Calu3 (cell line): ENCODE measurements around the gene NAAA. TPM values are rescaled to one million over a fixed set of nuclear protein-coding genes. Genes with fewer than 3 reads are reported as not detected.

ENCODE experiments used
- BruUV-seq: library from RNA; stranded (reverse); fragments of 400-500 nt; replicated peaks from 2 replicates; lab custom pipeline; 2021; lab: Mats Ljungman, UMichigan
- CTCF ChIA-PET: fragments of 300-600 bp; sonication (Branson Sonifier 250); formaldehyde crosslinking; loops from one replicate; lab custom pipeline; 2022; ENCODE audit warnings: antibody characterized with exemption; lab: Charles Lee
- DNase-seq: peaks from one replicate; pipeline ENCODE4 v3.0.0; 2022
- H3K27ac Mint-ChIP-seq: one replicate; pipeline ENCODE4 v1.8.0; 2022; ENCODE audit warnings: mixed read lengths; ENCODE audit not compliant: unreplicated experiment
- H3K27me3 Mint-ChIP-seq: one replicate; pipeline ENCODE4 v1.8.0; 2022; ENCODE audit warnings: mixed read lengths; ENCODE audit not compliant: unreplicated experiment
- H3K36me3 Mint-ChIP-seq: one replicate; pipeline ENCODE4 v1.8.0; 2022; ENCODE audit warnings: mild to moderate bottlenecking, moderate library complexity, mixed read lengths; ENCODE audit not compliant: insufficient read depth, unreplicated experiment
- H3K4me1 Mint-ChIP-seq: one replicate; pipeline ENCODE4 v1.8.0; 2022; ENCODE audit warnings: mild to moderate bottlenecking, low read depth, mixed read lengths; ENCODE audit not compliant: unreplicated experiment
- H3K4me3 Mint-ChIP-seq: one replicate; pipeline ENCODE4 v1.8.0; 2022; ENCODE audit warnings: mild to moderate bottlenecking, low read depth, moderate library complexity, mixed read lengths; ENCODE audit not compliant: unreplicated experiment
- H3K9me3 Mint-ChIP-seq: one replicate; pipeline ENCODE4 v1.8.0; 2022; ENCODE audit warnings: low read depth, mixed read lengths; ENCODE audit not compliant: unreplicated experiment
- CTCF ChIP-seq: fragments of 200-600 bp; IDR thresholded peaks from one replicate; pipeline ENCODE4 v1.8.0; 2022; ENCODE audit warnings: antibody characterized with exemption; ENCODE audit not compliant: unreplicated experiment
- intact Hi-C: fragments of 100-400 bp; cut with micrococcal nuclease; formaldehyde crosslinking; loops from one replicate; pipeline ENCODE4 v1.10.0; 2022; ENCODE audit not compliant: unreplicated experiment
- total RNA-seq: library from RNA; stranded (reverse); gene quantifications from 2 replicates; pipeline ENCODE4 v1.2.3, GENCODE V29; 2022

The NAAA gene
- total RNA-seq, 1 experiment from 2014 or later = 6.2 TPM

- no peak for TF ChIP-seq CTCF
- DNase-seq = no peak
- Mint-ChIP-seq H3K36me3 (no peaks in the 10 kb centered on the region), H3K4me3 (no peak overlapping the region), H3K4me1 (no peaks in the 10 kb centered on the region), H3K9me3 (no peaks in the 10 kb centered on the region), H3K27me3 (peaks cover 18% of the 10 kb centered on the region), H3K27ac (no peak overlapping the region)
- no TSS peak for BruUV-seq
- intact Hi-C loops = no loop called here
- CTCF ChIA-PET = interaction anchor here (0.6 kb wide), 1 partner anchor 272 kb away, joined by 4 read pairs; no protein-coding TSS in a partner anchor
Observed at GRCh38 chr4:75876218-75876617, 64.6 kb downstream of the NAAA start.

- no peaks in the 10 kb centered on the region for H3K9me3 Mint-ChIP-seq
- TF ChIP-seq CTCF = no peak
- H3K36me3 Mint-ChIP-seq = no peaks in the 10 kb centered on the region
- H3K27me3 Mint-ChIP-seq = no peaks in the 10 kb centered on the region
- no TSS peak for BruUV-seq
- no peak for DNase-seq
- intact Hi-C loops = no loop called here
- no peak overlapping the region for H3K27ac Mint-ChIP-seq
- H3K4me3 Mint-ChIP-seq = no peak overlapping the region
- CTCF ChIA-PET = no interaction called here
- H3K4me1 Mint-ChIP-seq = no peaks in the 10 kb centered on the region
Observed at GRCh38 chr4:75869100-75869499, 71.7 kb downstream of the NAAA start.

DNA sequence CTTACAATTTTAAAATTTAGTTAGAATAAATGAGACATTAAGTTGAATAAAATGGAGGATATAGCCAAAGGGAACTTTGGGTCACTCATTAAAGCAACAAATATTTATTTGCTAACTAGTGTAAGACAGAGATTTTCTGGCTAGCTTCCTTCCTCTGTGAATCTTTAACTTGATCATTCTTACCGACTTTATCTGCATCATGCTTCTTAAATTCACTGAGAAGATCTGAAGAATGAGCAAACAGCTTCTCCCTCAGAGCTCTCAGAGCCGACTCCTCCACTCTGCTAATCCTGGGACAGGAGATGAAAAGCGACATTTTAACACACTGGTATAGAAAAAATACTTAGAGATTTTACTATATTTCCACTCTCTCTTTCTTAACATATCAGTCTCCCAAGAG lies 73.7 kb downstream of the NAAA start:
- CTCF ChIA-PET = interaction anchor here (0.6 kb wide), 1 partner anchor 23 kb away, joined by 4 read pairs; no protein-coding TSS in a partner anchor
- Mint-ChIP-seq H3K9me3 (no peaks in the 10 kb centered on the region), H3K4me3 (no peak overlapping the region), H3K36me3 (no peaks in the 10 kb centered on the region), H3K27ac (no peak overlapping the region), H3K4me1 (no peaks in the 10 kb centered on the region), H3K27me3 (no peaks in the 10 kb centered on the region)
- intact Hi-C loops = no loop called here
- TF ChIP-seq CTCF = no peak
- no peak for DNase-seq
- BruUV-seq = no TSS peak

Other genes starting within 250 kb of the NAAA start
- gene USO1, start 216.4 kb downstream of the NAAA start, total RNA-seq = 45.2 and 45.4 TPM in 2 replicates
- not detected in 2 replicates for gene PPEF2, start 38.6 kb downstream of the NAAA start, total RNA-seq
- 28.5 and 37.4 TPM in 2 replicates for gene SDAD1, start 49.9 kb upstream of the NAAA start, total RNA-seq
- not detected in 2 replicates for gene CXCL9, start 66.5 kb upstream of the NAAA start, total RNA-seq
- 6.7 and 21.6 TPM in 2 replicates for gene CXCL10, start 82.5 kb upstream of the NAAA start, total RNA-seq
- gene CXCL11, start 95.1 kb upstream of the NAAA start, total RNA-seq = 6.0 and 38.4 TPM in 2 replicates
- 1.7 and 1.9 TPM in 2 replicates for gene ART3, start 133.7 kb upstream of the NAAA start, total RNA-seq
- gene NUP54, start 207.4 kb upstream of the NAAA start, total RNA-seq = 33.9 and 40.8 TPM in 2 replicates